ENCODE data around the gene LRRFIP1. TPM values are rescaled to one million over a fixed set of nuclear protein-coding genes. Genes with fewer than 3 reads are reported as not detected.
A peak's percentile ranks its signal among the peaks of the same experiment; 100 is the strongest.

Gene LRRFIP1
- total and polyA plus RNA-seq, 10 of the 15 experiments (the other 5 are each of a cell fraction or from before 2014, with no cell fraction given), result 36.2 to 120 (median 74.3) TPM

DNA sequence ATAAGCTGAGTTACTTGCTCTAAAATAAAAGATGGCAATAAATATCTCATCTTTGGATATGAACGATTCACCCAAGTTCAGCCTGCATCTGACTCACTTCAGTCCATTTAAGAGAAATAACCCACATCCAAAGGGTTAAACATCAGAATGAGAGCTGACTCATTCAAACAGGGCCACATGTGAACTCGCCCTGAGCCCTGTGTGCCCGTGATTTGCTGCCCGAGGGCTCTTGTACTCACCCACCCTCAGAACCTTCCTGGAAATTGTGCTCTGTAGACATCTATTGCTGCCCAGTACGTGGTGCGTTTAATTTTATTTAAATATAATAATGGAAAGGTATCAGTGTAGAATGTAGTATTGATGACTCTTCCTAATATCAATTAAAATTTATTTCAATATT, 104.3 kb downstream of the LRRFIP1 start:
- Histone ChIP-seq H3K9me3 (replicated peaks; ENCODE audit: control insufficient read depth, insufficient read depth, low read length) (no peaks in the 10 kb centered on the region), H3K9ac (ENCODE audit: control insufficient read depth, insufficient read depth, low read length) (no peak overlapping the region), H3K79me2 (ENCODE audit: control insufficient read depth, insufficient read depth, low read length) (peaks cover 33% of the 10 kb centered on the region), H3K27ac (ENCODE audit: control insufficient read depth, insufficient read depth) (no peak overlapping the region), H4K20me1 (ENCODE audit: control insufficient read depth, insufficient read depth) (peaks cover 3% of the 10 kb centered on the region; the same call in 1 of the 2 replicates), H3K4me3 (no peak overlapping the region), H3K27me3 (replicated peaks in 1 of 2; ENCODE audit: control insufficient read depth in 2 of 2, insufficient read depth in 2 of 2, low read length in 1 of 2) (no peaks in the 10 kb centered on the region), H3K4me1 (ENCODE audit: control insufficient read depth, insufficient read depth, low read length) (no peaks in the 10 kb centered on the region), H2AFZ (ENCODE audit: control insufficient read depth, low read depth, low read length) (no peak overlapping the region), H3K36me3 (ENCODE audit: control insufficient read depth in 2 of 2, insufficient read depth in 2 of 2, low read length in 1 of 2) (peaks cover 7 to 21% of the 10 kb centered on the region in 2 experiments), H3K4me2 (ENCODE audit: control insufficient read depth, insufficient read depth) (no peak overlapping the region)
- CTCF ChIA-PET, result interaction anchor here (0.8 to 2.2 kb wide), 8 partner anchors 13 to 150 kb away, joined by 3 to 11 read pairs (median 4); no protein-coding TSS in a partner anchor
- peak; percentile 41 for ATAC-seq
- 2% methylated on average over 6 of the region's 6 CpGs for WGBS (ENCODE audit: insufficient coverage, insufficient replicate concordance, low lambda C conversion rate, missing lambda C conversion rate)
- POLR2A ChIA-PET, result interaction anchor here (0.6 to 0.9 kb wide), 2 partner anchors 44 to 56 kb away, joined by 3 to 5 read pairs; no protein-coding TSS in a partner anchor
- in situ Hi-C loops (cut with MboI), result no loop called here
- intact Hi-C loops (cut with micrococcal nuclease; ENCODE audit: unreplicated experiment), result no loop called here
- no peak for DNase-seq (ENCODE audit: low read depth, low spot score)
- BruUV-seq (replicated peaks), result no TSS peak
- RAD21 ChIA-PET (ENCODE audit: unreplicated experiment), result interaction anchor here (1.3 kb wide), 1 partner anchor 57 kb away, joined by 3 read pairs; no protein-coding TSS in a partner anchor
- no peak for FAIRE-seq
- SMC1A ChIA-PET (ENCODE audit: uncharacterized antibody, unreplicated experiment), result interaction anchor here (0.7 to 4.8 kb wide), 6 partner anchors 9 to 66 kb away, joined by 3 to 21 read pairs (median 3); no protein-coding TSS in a partner anchor
- no peak for TF ChIP-seq ZNF622 (IDR thresholded peaks at IDR 0.05)
- TF ChIP-seq HDAC6 (IDR thresholded peaks at IDR 0.05; ENCODE audit: unreplicated experiment), result no peak
- no peak for TF ChIP-seq KLF5 (IDR thresholded peaks at IDR 0.05; ENCODE audit: partially characterized antibody)
- no peak for TF ChIP-seq TBL1XR1 (IDR thresholded peaks at IDR 0.05; ENCODE audit: low read depth, low read length)
- no peak for TF ChIP-seq ESRRA (IDR thresholded peaks at IDR 0.05; ENCODE audit: low read length)
- TF ChIP-seq, protein P1, sequence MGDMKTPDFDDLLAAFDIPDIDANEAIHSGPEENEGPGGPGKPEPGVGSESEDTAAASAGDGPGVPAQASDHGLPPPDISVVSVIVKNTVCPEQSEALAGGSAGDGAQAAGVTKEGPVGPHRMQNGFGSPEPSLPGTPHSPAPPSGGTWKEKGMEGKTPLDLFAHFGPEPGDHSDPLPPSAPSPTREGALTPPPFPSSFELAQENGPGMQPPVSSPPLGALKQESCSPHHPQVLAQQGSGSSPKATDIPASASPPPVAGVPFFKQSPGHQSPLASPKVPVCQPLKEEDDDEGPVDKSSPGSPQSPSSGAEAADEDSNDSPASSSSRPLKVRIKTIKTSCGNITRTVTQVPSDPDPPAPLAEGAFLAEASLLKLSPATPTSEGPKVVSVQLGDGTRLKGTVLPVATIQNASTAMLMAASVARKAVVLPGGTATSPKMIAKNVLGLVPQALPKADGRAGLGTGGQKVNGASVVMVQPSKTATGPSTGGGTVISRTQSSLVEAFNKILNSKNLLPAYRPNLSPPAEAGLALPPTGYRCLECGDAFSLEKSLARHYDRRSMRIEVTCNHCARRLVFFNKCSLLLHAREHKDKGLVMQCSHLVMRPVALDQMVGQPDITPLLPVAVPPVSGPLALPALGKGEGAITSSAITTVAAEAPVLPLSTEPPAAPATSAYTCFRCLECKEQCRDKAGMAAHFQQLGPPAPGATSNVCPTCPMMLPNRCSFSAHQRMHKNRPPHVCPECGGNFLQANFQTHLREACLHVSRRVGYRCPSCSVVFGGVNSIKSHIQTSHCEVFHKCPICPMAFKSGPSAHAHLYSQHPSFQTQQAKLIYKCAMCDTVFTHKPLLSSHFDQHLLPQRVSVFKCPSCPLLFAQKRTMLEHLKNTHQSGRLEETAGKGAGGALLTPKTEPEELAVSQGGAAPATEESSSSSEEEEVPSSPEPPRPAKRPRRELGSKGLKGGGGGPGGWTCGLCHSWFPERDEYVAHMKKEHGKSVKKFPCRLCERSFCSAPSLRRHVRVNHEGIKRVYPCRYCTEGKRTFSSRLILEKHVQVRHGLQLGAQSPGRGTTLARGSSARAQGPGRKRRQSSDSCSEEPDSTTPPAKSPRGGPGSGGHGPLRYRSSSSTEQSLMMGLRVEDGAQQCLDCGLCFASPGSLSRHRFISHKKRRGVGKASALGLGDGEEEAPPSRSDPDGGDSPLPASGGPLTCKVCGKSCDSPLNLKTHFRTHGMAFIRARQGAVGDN (IDR thresholded peaks at IDR 0.05), result no peak
- TF ChIP-seq, protein P2, sequence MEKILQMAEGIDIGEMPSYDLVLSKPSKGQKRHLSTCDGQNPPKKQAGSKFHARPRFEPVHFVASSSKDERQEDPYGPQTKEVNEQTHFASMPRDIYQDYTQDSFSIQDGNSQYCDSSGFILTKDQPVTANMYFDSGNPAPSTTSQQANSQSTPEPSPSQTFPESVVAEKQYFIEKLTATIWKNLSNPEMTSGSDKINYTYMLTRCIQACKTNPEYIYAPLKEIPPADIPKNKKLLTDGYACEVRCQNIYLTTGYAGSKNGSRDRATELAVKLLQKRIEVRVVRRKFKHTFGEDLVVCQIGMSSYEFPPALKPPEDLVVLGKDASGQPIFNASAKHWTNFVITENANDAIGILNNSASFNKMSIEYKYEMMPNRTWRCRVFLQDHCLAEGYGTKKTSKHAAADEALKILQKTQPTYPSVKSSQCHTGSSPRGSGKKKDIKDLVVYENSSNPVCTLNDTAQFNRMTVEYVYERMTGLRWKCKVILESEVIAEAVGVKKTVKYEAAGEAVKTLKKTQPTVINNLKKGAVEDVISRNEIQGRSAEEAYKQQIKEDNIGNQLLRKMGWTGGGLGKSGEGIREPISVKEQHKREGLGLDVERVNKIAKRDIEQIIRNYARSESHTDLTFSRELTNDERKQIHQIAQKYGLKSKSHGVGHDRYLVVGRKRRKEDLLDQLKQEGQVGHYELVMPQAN (conservative IDR thresholded peaks at IDR 0.05), result no peak
- TF ChIP-seq, protein P3, sequence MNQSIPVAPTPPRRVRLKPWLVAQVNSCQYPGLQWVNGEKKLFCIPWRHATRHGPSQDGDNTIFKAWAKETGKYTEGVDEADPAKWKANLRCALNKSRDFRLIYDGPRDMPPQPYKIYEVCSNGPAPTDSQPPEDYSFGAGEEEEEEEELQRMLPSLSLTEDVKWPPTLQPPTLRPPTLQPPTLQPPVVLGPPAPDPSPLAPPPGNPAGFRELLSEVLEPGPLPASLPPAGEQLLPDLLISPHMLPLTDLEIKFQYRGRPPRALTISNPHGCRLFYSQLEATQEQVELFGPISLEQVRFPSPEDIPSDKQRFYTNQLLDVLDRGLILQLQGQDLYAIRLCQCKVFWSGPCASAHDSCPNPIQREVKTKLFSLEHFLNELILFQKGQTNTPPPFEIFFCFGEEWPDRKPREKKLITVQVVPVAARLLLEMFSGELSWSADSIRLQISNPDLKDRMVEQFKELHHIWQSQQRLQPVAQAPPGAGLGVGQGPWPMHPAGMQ (IDR thresholded peaks at IDR 0.05; ENCODE audit: borderline replicate concordance), result no peak
- TF ChIP-seq, protein P4, sequence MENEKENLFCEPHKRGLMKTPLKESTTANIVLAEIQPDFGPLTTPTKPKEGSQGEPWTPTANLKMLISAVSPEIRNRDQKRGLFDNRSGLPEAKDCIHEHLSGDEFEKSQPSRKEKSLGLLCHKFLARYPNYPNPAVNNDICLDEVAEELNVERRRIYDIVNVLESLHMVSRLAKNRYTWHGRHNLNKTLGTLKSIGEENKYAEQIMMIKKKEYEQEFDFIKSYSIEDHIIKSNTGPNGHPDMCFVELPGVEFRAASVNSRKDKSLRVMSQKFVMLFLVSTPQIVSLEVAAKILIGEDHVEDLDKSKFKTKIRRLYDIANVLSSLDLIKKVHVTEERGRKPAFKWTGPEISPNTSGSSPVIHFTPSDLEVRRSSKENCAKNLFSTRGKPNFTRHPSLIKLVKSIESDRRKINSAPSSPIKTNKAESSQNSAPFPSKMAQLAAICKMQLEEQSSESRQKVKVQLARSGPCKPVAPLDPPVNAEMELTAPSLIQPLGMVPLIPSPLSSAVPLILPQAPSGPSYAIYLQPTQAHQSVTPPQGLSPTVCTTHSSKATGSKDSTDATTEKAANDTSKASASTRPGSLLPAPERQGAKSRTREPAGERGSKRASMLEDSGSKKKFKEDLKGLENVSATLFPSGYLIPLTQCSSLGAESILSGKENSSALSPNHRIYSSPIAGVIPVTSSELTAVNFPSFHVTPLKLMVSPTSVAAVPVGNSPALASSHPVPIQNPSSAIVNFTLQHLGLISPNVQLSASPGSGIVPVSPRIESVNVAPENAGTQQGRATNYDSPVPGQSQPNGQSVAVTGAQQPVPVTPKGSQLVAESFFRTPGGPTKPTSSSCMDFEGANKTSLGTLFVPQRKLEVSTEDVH (IDR thresholded peaks at IDR 0.05; ENCODE audit: low read depth, partially characterized antibody), result no peak

All from GM12878 (cell line).